GM18520 (cell line): ENCODE results near the gene FNDC11.
"Not testable (repeated sequence)": the region's sequence is repeated elsewhere in the genome, so short reads cannot be mapped to it uniquely, and the experiment has no call there.

Source experiments
- ATAC-seq: cut with Tn5 transposase; IDR thresholded peaks from one replicate; pipeline ENCODE4 v1.9.1; 2021; ENCODE audit not compliant: unreplicated experiment

The FNDC11 gene

GRCh38 chr20:63553251-63553932 lies 567 bp upstream of the FNDC11 start:
- ATAC-seq = no peak

GRCh38 chr20:63554361-63555278 lies 661 bp downstream of the FNDC11 start:
- ATAC-seq = no peak

- ATAC-seq = no peak
Measured at GRCh38 chr20:63555661-63556381, 1.9 kb downstream of the FNDC11 start.

GRCh38 chr20:63556873-63557478 lies 3.0 kb downstream of the FNDC11 start:
- ATAC-seq = no peak

GRCh38 chr20:63557481-63557891 lies 3.5 kb downstream of the FNDC11 start:
- ATAC-seq = no peak

- no peak for ATAC-seq
Measured at GRCh38 chr20:63558804-63559484, 5.0 kb downstream of the FNDC11 start.

- ATAC-seq = not testable (repeated sequence)
Measured at GRCh38 chr20:63559485-63560332, 5.8 kb downstream of the FNDC11 start.

GRCh38 chr20:63560333-63560805 lies 6.4 kb downstream of the FNDC11 start:
- no peak for ATAC-seq

- ATAC-seq = no peak
Measured at GRCh38 chr20:63560856-63561609, 7.1 kb downstream of the FNDC11 start.

GRCh38 chr20:63561624-63562396 lies 7.9 kb downstream of the FNDC11 start:
- ATAC-seq = no peak

GRCh38 chr20:63562461-63563224 lies 8.7 kb downstream of the FNDC11 start:
- no peak for ATAC-seq

GRCh38 chr20:63563225-63563935 lies 9.4 kb downstream of the FNDC11 start:
- ATAC-seq = no peak

GRCh38 chr20:63564036-63564810 lies 10.3 kb downstream of the FNDC11 start:
- ATAC-seq = no peak

GRCh38 chr20:63565021-63565698 lies 11.2 kb downstream of the FNDC11 start:
- no peak for ATAC-seq

- no peak for ATAC-seq
Measured at GRCh38 chr20:63565699-63566335, 11.9 kb downstream of the FNDC11 start.
